Fibroblast of pulmonary artery (primary cell): Measurements from ENCODE around the gene LSR.

Experiments
- DNase-seq: peaks from one replicate; pipeline ENCODE4 v3.0.0-alpha.2; 2010; ENCODE audit warnings: low read depth
- H3K4me3 ChIP-seq: replicated peaks from 2 replicates; pipeline ENCODE4 v1.5.1; 2011; ENCODE audit warnings: low read depth, mild to moderate bottlenecking, control low read depth, low read length, moderate library complexity
- CTCF ChIP-seq: IDR thresholded peaks from 2 replicates; pipeline ENCODE4 v1.5.1; 2011; ENCODE audit warnings: mild to moderate bottlenecking, control low read depth, low read length, inconsistent platforms; ENCODE audit errors: missing control alignments

The LSR gene

GRCh38 chr19:35291259-35291658 lies 42.5 kb downstream of the LSR start:
- TF ChIP-seq CTCF, result no peak
- no peak for DNase-seq
- no peak overlapping the region for H3K4me3 ChIP-seq

GRCh38 chr19:35291916-35292315 lies 43.1 kb downstream of the LSR start, which contains the start of gene MAG:
Gene MAG (plus strand): TSS chr19:35292161. CDS start chr19:35295409, 3,248 bp downstream.
- H3K4me3 ChIP-seq, result no peak within 1 kb of the TSS
- no peak for TF ChIP-seq CTCF
- DNase-seq, result no peak

- no peak overlapping the region for H3K4me3 ChIP-seq
- no peak for DNase-seq
- TF ChIP-seq CTCF, result no peak
Measured at GRCh38 chr19:35292421-35293362, 43.9 kb downstream of the LSR start.

- no peak overlapping the region for H3K4me3 ChIP-seq
- TF ChIP-seq CTCF, result no peak
- DNase-seq, result no peak
Measured at GRCh38 chr19:35293363-35293739, 44.5 kb downstream of the LSR start.

GRCh38 chr19:35293808-35294207 lies 45.0 kb downstream of the LSR start:
- no peak for DNase-seq
- no peak for TF ChIP-seq CTCF
- H3K4me3 ChIP-seq, result no peak overlapping the region

- TF ChIP-seq CTCF, result no peak
- DNase-seq, result no peak
- H3K4me3 ChIP-seq, result no peak overlapping the region
Measured at GRCh38 chr19:35294328-35294727, 45.5 kb downstream of the LSR start.
